Esophagus squamous epithelium (tissue), 5 donors: ENCODE data around the gene ZNF230. TPM values are rescaled to one million over a fixed set of nuclear protein-coding genes. Genes with fewer than 3 reads are reported as not detected.
A peak's percentile ranks its signal among the peaks of the same experiment; 100 is the strongest.

Experiments
- DNase-seq: peaks from one replicate; lab custom pipeline; 2025; lab: John Stamatoyannopoulos, UW
- H3K27ac ChIP-seq, 4 donors: fragments of 200-600 bp; sonication (generic); one replicate each; pipeline ENCODE4 v1.5.1; 2016 to 2019; ENCODE audit warnings: mild to moderate bottlenecking in 1 of 4
- H3K27me3 ChIP-seq, 4 donors: fragments of 200-600 bp; sonication (generic); 1 replicate in 3 of 4; 2 replicates in 1 of 4; pipeline versions ENCODE4 v1.5.1 to v1.6.0; 2017 to 2021; ENCODE audit warnings: antibody characterized with exemption in 1 of 4
- H3K36me3 ChIP-seq, 3 donors: fragments of 200-600 bp; sonication (generic); one replicate each; pipeline ENCODE4 v1.5.1; 2016 to 2019
- H3K4me1 ChIP-seq, 3 donors: fragments of 200-600 bp; sonication (generic); one replicate each; pipeline ENCODE4 v1.5.1; 2017 to 2019
- H3K4me3 ChIP-seq, 4 donors: fragments of 200-600 bp; sonication (generic); 1 replicate in 3 of 4; 2 replicates in 1 of 4; pipeline ENCODE4 v1.5.1; 2016 to 2019; ENCODE audit warnings: mild to moderate bottlenecking in 2 of 4, moderate library complexity in 1 of 4
- H3K9me3 ChIP-seq, 3 donors: fragments of 200-600 bp; sonication (generic); one replicate each; pipeline ENCODE4 v1.5.1; 2016 to 2019
- CTCF ChIP-seq, 6 experiments: fragments of 450-650 bp in 4 of 6; fragments of 200-600 bp in 2 of 6; sonication (generic) in 2 of 6; IDR thresholded peaks; one replicate each; pipeline ENCODE4 v1.5.1; 2016 to 2019; ENCODE audit warnings: antibody characterized with exemption in 6 of 6, mild to moderate bottlenecking in 4 of 6, moderate library complexity in 4 of 6
- POLR2A ChIP-seq, 4 donors: fragments of 450-650 bp; IDR thresholded peaks; one replicate each; pipeline ENCODE4 v1.6.1; 2017; ENCODE audit warnings: antibody characterized with exemption in 4 of 4, mild to moderate bottlenecking in 4 of 4, moderate library complexity in 3 of 4
- WGBS, 2 donors: methylation state at CpG; one replicate each; pipeline ENCODE4 v1.1.5; 2018; 5-methylcytosine and 5-hydroxymethylcytosine counted together
- intact Hi-C: fragments of 100-400 bp; cut with DNase I; formaldehyde crosslinking; loops from one replicate; pipeline ENCODE4 v1.15.0; 2022
- total RNA-seq, 4 donors: library from RNA; depleted of rRNA; stranded (reverse); fragments of >200 nt; gene quantifications; one replicate each; pipeline ENCODE4 v1.1.0, GENCODE V29; 2016
- donor health status: DM: yes; HTN: yes; CAD: no.

ZNF230 gene
- total RNA-seq, 4 donors from 2014 or later, result 1.1 to 6.3 (median 1.8) TPM

GRCh38 chr19:44032001-44032610 is 29.3 kb downstream of the ZNF230 start:
- Histone ChIP-seq H3K4me1 (no peaks in the 10 kb centered on the region), H3K36me3 (peaks cover 12 to 58% (median 17%) of the 10 kb centered on the region in 3 donors), H3K4me3 (peak overlapping the region in 1 of 4 donors; percentile 6), H3K27me3 (no peaks in the 10 kb centered on the region), H3K27ac (no peak overlapping the region), H3K9me3 (peaks cover 0 to 97% (median 76%) of the 10 kb centered on the region in 3 donors)
- WGBS, 2 donors, result 80 to 81% methylated on average over 1 of the region's 1 CpG
- DNase-seq, result no peak
- intact Hi-C loops, result no loop called here
- no peak for TF ChIP-seq CTCF (IDR thresholded peaks at IDR 0.05)
- TF ChIP-seq POLR2A (IDR thresholded peaks at IDR 0.05), result no peak

- H3K4me3 ChIP-seq, result no peak overlapping the region
- TF ChIP-seq CTCF (IDR thresholded peaks at IDR 0.05), result no peak
- no peak overlapping the region for H3K27ac ChIP-seq
- intact Hi-C loops, result no loop called here
- no peaks in the 10 kb centered on the region for H3K4me1 ChIP-seq
- WGBS, 2 donors, result 58 to 73% methylated on average over 2 of the region's 2 CpGs
- H3K27me3 ChIP-seq, result peaks cover 0 to 21% (median 0%) of the 10 kb centered on the region in 4 donors
- no peaks in the 10 kb centered on the region for H3K36me3 ChIP-seq
- H3K9me3 ChIP-seq, result peaks cover 0 to 24% (median 19%) of the 10 kb centered on the region in 3 donors
- no peak for DNase-seq
Measured at GRCh38 chr19:44042147-44042546, 39.4 kb downstream of the ZNF230 start.

- 21 to 23% methylated on average over 19 to 21 of the region's 21 CpGs for WGBS, 2 donors
- intact Hi-C loops, result no loop called here
- DNase-seq, result no peak
- Histone ChIP-seq H3K27ac (peak overlapping the region; percentile 76 to 84 (median 78)), H3K9me3 (peaks cover 0 to 21% (median 18%) of the 10 kb centered on the region in 3 donors), H3K4me1 (peaks cover 0 to 26% (median 13%) of the 10 kb centered on the region in 3 donors), H3K27me3 (peaks cover 0 to 41% (median 1%) of the 10 kb centered on the region in 4 donors), H3K36me3 (peaks cover 0 to 14% (median 0%) of the 10 kb centered on the region in 3 donors), H3K4me3 (peak overlapping the region; percentile 71 to 92 (median 78))
- TF ChIP-seq POLR2A (IDR thresholded peaks at IDR 0.05) (no peak), CTCF (IDR thresholded peaks at IDR 0.05) (no peak)
Measured at GRCh38 chr19:44050740-44051649, 48.2 kb downstream of the ZNF230 start.

- TF ChIP-seq POLR2A (IDR thresholded peaks at IDR 0.05) (no peak), CTCF (IDR thresholded peaks at IDR 0.05) (no peak)
- peak within 1 kb of the TSS; percentile 76 to 85 (median 82) for H3K27ac ChIP-seq
- H3K27me3 ChIP-seq, result peaks cover 0 to 37% (median 1%) of the 10 kb centered on the region in 4 donors
- 4 to 5% methylated on average over 18 to 24 of the region's 38 CpGs for WGBS, 2 donors
- DNase-seq, result peak; percentile 30
- H3K9me3 ChIP-seq, result peaks cover 0 to 23% (median 18%) of the 10 kb centered on the region in 3 donors
- intact Hi-C loops, result no loop called here
- H3K4me3 ChIP-seq, result peak within 1 kb of the TSS; percentile 71 to 92 (median 78)
- H3K4me1 ChIP-seq, result peaks cover 0 to 26% (median 13%) of the 10 kb centered on the region in 3 donors
- H3K36me3 ChIP-seq, result peaks cover 0 to 22% (median 0%) of the 10 kb centered on the region in 3 donors
Measured at GRCh38 chr19:44051650-44052402, 49.1 kb downstream of the ZNF230 start, which contains the start of gene ZNF223. TSS of gene ZNF223 (plus strand) at chr19:44052036. CDS start at chr19:44055177, 3,141 bp downstream.
